ENCODE results near the gene TRIML2.
A peak's percentile ranks its signal among the peaks of the same experiment; 100 is the strongest.

The TRIML2 gene, protein sequence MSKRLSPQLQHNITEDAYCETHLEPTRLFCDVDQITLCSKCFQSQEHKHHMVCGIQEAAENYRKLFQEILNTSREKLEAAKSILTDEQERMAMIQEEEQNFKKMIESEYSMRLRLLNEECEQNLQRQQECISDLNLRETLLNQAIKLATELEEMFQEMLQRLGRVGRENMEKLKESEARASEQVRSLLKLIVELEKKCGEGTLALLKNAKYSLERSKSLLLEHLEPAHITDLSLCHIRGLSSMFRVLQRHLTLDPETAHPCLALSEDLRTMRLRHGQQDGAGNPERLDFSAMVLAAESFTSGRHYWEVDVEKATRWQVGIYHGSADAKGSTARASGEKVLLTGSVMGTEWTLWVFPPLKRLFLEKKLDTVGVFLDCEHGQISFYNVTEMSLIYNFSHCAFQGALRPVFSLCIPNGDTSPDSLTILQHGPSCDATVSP

GRCh38 chr4:188109157-188109755 lies at the start of gene TRIML2:
TSS of gene TRIML2 (minus strand) at chr4:188109603. CDS start at chr4:188105368, 4,235 bp downstream.
- no peak for TF ChIP-seq CTCF (conservative IDR thresholded peaks at IDR 0.05)
- no peak within 1 kb of the TSS for H3K27ac ChIP-seq

- no peak overlapping the region; the same call in 1 of the 2 replicates for H3K27ac ChIP-seq
- TF ChIP-seq CTCF (conservative IDR thresholded peaks at IDR 0.05), result no peak
Observed at GRCh38 chr4:188158336-188158735, 48.9 kb upstream of the TRIML2 start.

- no peak for TF ChIP-seq CTCF (conservative IDR thresholded peaks at IDR 0.05)
- H3K27ac ChIP-seq, result peak overlapping the region; percentile 78
Observed at GRCh38 chr4:188154668-188155405, 45.4 kb upstream of the TRIML2 start.

- no peak overlapping the region for H3K27ac ChIP-seq
- no peak for TF ChIP-seq CTCF (conservative IDR thresholded peaks at IDR 0.05)
Observed at GRCh38 chr4:188147776-188148175, 38.4 kb upstream of the TRIML2 start.

GRCh38 chr4:188147176-188147575 lies 37.8 kb upstream of the TRIML2 start:
- no peak for TF ChIP-seq CTCF (conservative IDR thresholded peaks at IDR 0.05)
- no peak overlapping the region for H3K27ac ChIP-seq

- no peak for TF ChIP-seq CTCF (conservative IDR thresholded peaks at IDR 0.05)
Observed at GRCh38 chr4:188146618-188147017, 37.2 kb upstream of the TRIML2 start.

DNA sequence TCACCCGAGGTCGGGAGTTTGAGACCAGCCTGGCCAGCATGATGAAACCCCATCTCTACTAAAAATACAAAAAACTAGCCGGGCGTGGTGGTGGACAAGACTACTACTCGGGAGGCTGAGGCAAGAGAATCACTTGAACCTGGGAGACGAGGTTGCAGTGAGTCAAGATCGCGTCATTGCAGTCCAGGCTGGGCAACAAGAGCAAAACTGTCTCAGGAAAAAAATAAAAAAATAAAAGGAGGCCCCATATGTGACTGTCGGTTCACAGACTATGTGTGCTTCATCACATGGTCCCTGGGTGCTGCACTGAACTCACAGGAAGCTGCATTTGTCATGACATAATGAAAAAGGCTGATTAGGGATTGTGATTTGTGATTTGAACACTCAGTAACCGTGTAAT lies 36.2 kb upstream of the TRIML2 start:
- TF ChIP-seq CTCF (conservative IDR thresholded peaks at IDR 0.05), result no peak
- no peak overlapping the region for H3K27ac ChIP-seq

More at GRCh38 chr4:188146618-188147017, 37.2 kb upstream of the TRIML2 start:
- no peak overlapping the region for H3K27ac ChIP-seq
